Stimulated activated naive B cell treated with anti-CD40 and anti-IgM and Interleukin-4, amounts not matched to agents 10 μg/mL and 1 μg/mL and 100 μg/mL, for 72 hours (primary cell): ENCODE data around the gene EXOC6.
"Not testable (repeated sequence)": the region's sequence is repeated elsewhere in the genome, so short reads cannot be mapped to it uniquely, and the experiment has no call there.

Experiments
- ATAC-seq, 2 donors: fragments of 150-1000 bp; cut with Tn5 transposase; replicated peaks; 2 replicates each; pipeline ENCODE4 v1.10.0; 2021; ENCODE audit warnings: moderate library complexity in 1 of 2
- DNase-seq: peaks from one replicate; pipeline ENCODE4 v3.0.0; 2021
- H3K27ac Mint-ChIP-seq: one replicate; pipeline ENCODE4 v1.8.0; 2022; ENCODE audit warnings: mild to moderate bottlenecking, mixed read lengths
- H3K27me3 Mint-ChIP-seq, 2 donors: one replicate each; pipeline ENCODE4 v1.8.0; 2022; ENCODE audit warnings: mixed read lengths in 2 of 2
- H3K36me3 Mint-ChIP-seq, 2 donors: one replicate each; pipeline ENCODE4 v1.8.0; 2022; ENCODE audit warnings: mixed read lengths in 2 of 2, mild to moderate bottlenecking in 1 of 2
- H3K4me1 Mint-ChIP-seq, 2 donors: one replicate each; pipeline ENCODE4 v1.8.0; 2022; ENCODE audit warnings: mixed read lengths in 2 of 2, mild to moderate bottlenecking in 1 of 2
- H3K4me3 Mint-ChIP-seq, 2 donors: one replicate each; pipeline ENCODE4 v1.8.0; 2022; ENCODE audit warnings: mild to moderate bottlenecking in 2 of 2, mixed read lengths in 2 of 2, moderate library complexity in 1 of 2
- H3K9me3 Mint-ChIP-seq, 2 donors: one replicate each; pipeline ENCODE4 v1.8.0; 2022; ENCODE audit warnings: mixed read lengths in 2 of 2, mild to moderate bottlenecking in 1 of 2

EXOC6 gene

DNA sequence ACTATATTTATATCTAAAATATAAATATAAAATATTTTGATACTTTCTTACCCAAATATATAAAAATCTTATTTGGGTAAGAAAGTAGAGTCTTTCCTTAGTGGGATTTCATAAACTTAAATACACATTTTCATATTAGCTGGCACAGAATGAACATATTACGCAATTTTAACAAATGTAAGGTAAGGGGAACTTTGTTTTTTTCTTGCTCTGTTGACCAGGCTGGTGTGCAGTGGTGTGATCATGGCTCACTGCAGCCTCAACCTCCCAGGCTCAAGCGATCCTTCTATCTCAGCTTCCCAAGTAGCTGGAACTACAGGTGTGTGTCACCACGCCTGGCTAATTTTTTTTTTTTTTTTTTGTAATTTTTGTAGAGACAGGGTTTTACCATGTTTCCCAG, 243.6 kb downstream of the EXOC6 start:
- Mint-ChIP-seq H3K9me3 (no peaks in the 10 kb centered on the region), H3K27me3 (peaks cover 16 to 32% of the 10 kb centered on the region in 2 donors)
- ATAC-seq: no peak

DNA sequence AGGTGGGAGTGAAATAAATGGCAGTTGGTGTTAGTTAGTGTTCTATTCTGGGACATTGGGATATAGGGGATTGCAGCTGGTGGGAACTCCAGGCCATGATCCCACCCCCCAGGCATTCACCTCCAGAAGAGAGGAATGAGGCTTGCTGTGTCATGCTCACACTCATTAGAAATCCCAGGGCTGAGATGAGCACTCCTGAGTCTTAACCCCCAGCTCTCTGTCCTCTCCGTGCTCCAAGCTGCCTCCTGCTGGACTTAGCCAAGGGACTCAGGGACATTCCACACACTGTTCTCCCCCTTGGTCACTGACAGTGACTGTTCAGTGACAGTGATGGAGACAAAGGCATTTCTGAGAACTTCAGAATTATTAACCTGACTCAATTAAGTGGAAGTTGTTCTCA, 246.9 kb downstream of the EXOC6 start:
- H3K4me3 Mint-ChIP-seq: no peak overlapping the region
- no peak for ATAC-seq
- H3K27ac Mint-ChIP-seq: no peak overlapping the region

More for the DNA sequence above, 243.6 kb downstream of the EXOC6 start:
- Mint-ChIP-seq H3K4me1 (no peaks in the 10 kb centered on the region), H3K4me3 (no peak overlapping the region), H3K36me3 (no peaks in the 10 kb centered on the region), H3K27ac (no peak overlapping the region)
- DNase-seq: no peak

DNA sequence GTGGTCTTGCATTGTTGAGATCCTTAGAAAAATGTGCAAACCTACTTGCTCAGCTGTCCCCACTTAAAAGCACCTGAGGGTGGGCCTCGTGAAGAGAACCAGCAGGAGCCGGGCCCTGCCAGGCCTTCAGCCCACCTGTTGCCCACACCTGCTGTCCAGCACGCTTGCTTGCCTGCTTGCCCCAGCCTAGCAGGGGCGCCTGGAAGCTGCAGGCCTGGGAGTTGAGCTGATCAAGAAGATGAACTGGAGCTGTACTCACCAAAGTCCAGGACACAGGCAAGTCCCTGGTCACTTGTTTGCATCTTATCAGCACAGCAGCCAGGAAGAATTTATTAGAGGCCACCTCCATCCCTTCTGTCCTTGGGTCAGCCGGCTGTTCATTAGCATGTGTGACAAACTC, 248.6 kb downstream of the EXOC6 start:
- Mint-ChIP-seq H3K4me1 (no peaks in the 10 kb centered on the region), H3K9me3 (peaks cover 0 to 2% of the 10 kb centered on the region in 2 donors), H3K27me3 (peaks cover 0 to 15% of the 10 kb centered on the region in 2 donors), H3K27ac (no peak overlapping the region), H3K36me3 (no peaks in the 10 kb centered on the region), H3K4me3 (no peak overlapping the region)
- ATAC-seq (no peak), DNase-seq (no peak)

More for the DNA sequence above, 246.9 kb downstream of the EXOC6 start:
- Mint-ChIP-seq H3K9me3 (peaks cover 0 to 2% of the 10 kb centered on the region in 2 donors), H3K27me3 (peaks cover 8 to 15% of the 10 kb centered on the region in 2 donors), H3K4me1 (no peaks in the 10 kb centered on the region), H3K36me3 (no peaks in the 10 kb centered on the region)
- no peak for DNase-seq

DNA sequence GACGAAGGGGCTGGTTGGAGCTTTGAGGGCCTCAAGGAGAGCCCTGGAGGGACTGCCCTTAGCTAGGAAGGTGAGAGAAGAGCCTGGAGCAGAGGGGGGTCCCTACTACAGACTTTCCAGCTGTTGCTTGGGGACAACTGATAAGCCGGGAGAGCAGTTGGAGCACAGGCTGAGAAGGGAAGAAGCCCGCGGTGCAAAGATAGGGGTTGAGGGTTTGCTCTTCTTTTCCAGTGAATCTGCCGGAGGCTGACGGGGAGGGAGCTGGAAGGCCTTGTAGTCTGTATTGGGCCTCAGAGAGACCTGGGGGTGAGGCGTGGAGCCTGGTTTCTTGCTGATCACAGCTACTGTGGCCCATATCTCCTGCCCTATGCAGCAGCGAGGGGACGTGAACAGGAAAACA, 249.1 kb downstream of the EXOC6 start:
- peaks cover 0 to 2% of the 10 kb centered on the region in 2 donors for H3K9me3 Mint-ChIP-seq
- H3K36me3 Mint-ChIP-seq: no peaks in the 10 kb centered on the region
- no peaks in the 10 kb centered on the region for H3K4me1 Mint-ChIP-seq
- no peak overlapping the region for H3K27ac Mint-ChIP-seq
- H3K4me3 Mint-ChIP-seq: no peak overlapping the region
- peaks cover 0 to 15% of the 10 kb centered on the region in 2 donors for H3K27me3 Mint-ChIP-seq
- no peak for ATAC-seq
- DNase-seq: no peak

DNA sequence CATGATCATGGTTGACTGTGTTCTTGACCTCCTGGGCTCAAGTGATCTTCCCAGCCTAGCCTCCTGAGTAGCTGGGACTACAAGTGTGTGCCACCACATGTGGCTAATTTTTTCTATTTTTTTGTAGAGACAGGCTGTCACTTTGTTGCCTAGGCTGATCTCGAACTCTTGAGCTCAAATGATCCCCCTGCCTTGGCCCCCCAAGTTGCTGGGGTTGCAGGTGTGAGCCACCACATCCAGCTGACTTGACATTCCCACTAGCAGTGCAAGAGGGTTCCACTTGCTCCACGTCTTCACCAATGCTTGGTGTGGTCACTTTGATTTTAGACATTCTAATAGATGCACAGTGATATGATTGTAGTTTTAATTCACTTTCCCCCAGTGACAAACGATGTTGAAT, 250.5 kb downstream of the EXOC6 start:
- peaks cover 6 to 11% of the 10 kb centered on the region in 2 donors for H3K27me3 Mint-ChIP-seq
- no peak for DNase-seq
- no peak overlapping the region for H3K27ac Mint-ChIP-seq
- H3K4me3 Mint-ChIP-seq: no peak overlapping the region
- H3K36me3 Mint-ChIP-seq: no peaks in the 10 kb centered on the region
- ATAC-seq: no peak
- peaks cover 3% of the 10 kb centered on the region in 2 donors for H3K9me3 Mint-ChIP-seq
- H3K4me1 Mint-ChIP-seq: no peaks in the 10 kb centered on the region

DNA sequence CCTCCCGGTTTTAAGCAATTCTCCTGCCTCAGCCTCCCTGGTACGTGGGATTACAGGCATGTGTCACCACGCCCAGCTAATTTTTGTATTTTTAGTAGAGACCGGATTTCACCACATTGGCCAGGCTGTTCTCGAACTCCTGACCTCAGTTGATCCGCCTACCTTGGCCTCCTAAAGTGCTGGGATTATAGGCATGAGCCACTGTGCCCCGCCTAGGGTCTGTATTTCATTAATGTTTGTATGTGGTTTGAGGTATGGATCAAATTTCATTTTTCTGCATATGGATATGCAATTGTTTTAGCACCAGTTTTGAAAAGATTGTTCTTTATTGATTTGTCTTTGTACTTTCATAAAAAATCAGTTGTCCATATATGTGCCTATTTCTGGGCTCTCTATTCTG, 251.3 kb downstream of the EXOC6 start:
- Mint-ChIP-seq H3K27ac (no peak overlapping the region), H3K27me3 (peaks cover 6 to 8% of the 10 kb centered on the region in 2 donors), H3K4me3 (no peak overlapping the region), H3K4me1 (no peaks in the 10 kb centered on the region), H3K36me3 (no peaks in the 10 kb centered on the region), H3K9me3 (peaks cover 3 to 5% of the 10 kb centered on the region in 2 donors)
- ATAC-seq (no peak), DNase-seq (no peak)

DNA sequence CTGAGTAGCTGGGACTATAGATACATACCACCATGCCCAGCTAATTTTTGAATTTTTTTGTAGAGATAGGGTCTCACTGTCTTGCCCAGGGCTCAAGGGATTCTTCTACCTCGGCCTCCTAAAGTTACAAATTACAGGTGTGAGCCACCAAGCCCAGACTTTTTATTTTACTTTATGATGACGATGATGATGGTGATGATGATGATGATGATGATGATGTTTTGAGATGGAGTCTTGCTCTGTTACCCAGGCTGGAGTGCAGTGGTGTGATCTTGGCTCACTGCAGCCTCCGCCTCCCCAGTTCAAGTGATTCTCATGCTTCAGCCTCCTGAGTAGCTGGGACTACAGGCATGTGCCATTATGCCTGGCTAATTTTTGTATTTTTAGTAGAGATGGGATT, 252.8 kb downstream of the EXOC6 start:
- ATAC-seq, H3K4me3 Mint-ChIP-seq, H3K4me1 Mint-ChIP-seq, H3K27me3 Mint-ChIP-seq, DNase-seq, H3K27ac Mint-ChIP-seq, H3K36me3 Mint-ChIP-seq, H3K9me3 Mint-ChIP-seq: not testable (repeated sequence)

DNA sequence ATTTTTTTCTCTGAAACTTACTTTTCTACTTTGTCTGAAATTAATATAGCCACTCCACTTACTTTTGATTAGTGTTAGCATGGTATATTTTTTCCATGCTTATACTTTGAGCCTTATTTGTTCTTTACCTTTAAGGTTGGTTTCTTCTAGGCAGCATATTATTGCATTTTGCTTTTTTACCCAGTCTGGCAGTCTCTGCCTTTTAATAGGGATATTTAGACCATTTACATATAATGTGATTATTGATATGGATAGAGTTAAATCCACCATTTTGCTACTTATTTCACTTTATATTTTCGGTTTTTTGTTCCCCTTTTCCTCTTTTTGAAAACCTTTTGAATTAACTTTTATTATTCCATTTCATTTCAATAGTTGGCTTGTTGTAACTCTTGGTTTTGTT, 255.6 kb downstream of the EXOC6 start:
- Mint-ChIP-seq H3K4me3 (no peak overlapping the region), H3K9me3 (peaks cover 3 to 4% of the 10 kb centered on the region in 2 donors), H3K27ac (no peak overlapping the region), H3K4me1 (peaks cover 0 to 5% of the 10 kb centered on the region in 2 donors), H3K27me3 (peaks cover 5 to 6% of the 10 kb centered on the region in 2 donors), H3K36me3 (no peaks in the 10 kb centered on the region)
- ATAC-seq (no peak), DNase-seq (no peak)

DNA sequence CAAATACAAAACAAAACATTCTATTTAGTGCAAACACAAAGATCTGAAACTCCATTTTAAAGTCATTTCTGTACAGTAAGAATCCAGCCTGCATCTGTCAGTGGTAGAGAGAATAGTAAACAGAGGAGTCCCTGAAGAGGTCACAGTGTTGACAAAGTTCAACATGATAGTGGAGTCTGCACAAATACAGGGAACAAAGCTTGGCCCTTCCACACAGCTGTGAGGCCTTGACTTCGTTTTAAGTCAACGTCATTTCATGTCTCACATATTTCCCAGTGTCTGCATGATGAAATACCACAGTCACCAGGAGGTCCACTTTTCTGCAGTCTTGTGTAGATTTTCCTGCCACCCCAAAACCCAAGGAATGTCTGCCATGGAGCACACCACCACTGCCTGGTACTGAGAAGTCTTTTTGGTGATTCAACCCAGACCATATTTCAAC, 258.3 kb downstream of the EXOC6 start:
- Mint-ChIP-seq H3K27ac (no peak overlapping the region), H3K36me3 (no peaks in the 10 kb centered on the region), H3K9me3 (peaks cover 3% of the 10 kb centered on the region in 2 donors), H3K4me1 (peaks cover 8 to 21% of the 10 kb centered on the region in 2 donors), H3K27me3 (peaks cover 5 to 6% of the 10 kb centered on the region in 2 donors), H3K4me3 (no peak overlapping the region)
- no peak for DNase-seq
- ATAC-seq: no peak
